Stimulated activated CD8-positive, alpha-beta memory T cell treated with anti-CD3 and anti-CD28 coated beads, Interleukin-12 subunit alpha, Interleukin-12 subunit beta, amount 100 ng/mL, for 24 hours (primary cell): ENCODE results near the gene PCCA.

Experiments
- DNase-seq: peaks from one replicate; pipeline ENCODE4 v3.0.0-alpha.2; 2020; ENCODE audit errors: extremely low read depth

Gene PCCA

DNA sequence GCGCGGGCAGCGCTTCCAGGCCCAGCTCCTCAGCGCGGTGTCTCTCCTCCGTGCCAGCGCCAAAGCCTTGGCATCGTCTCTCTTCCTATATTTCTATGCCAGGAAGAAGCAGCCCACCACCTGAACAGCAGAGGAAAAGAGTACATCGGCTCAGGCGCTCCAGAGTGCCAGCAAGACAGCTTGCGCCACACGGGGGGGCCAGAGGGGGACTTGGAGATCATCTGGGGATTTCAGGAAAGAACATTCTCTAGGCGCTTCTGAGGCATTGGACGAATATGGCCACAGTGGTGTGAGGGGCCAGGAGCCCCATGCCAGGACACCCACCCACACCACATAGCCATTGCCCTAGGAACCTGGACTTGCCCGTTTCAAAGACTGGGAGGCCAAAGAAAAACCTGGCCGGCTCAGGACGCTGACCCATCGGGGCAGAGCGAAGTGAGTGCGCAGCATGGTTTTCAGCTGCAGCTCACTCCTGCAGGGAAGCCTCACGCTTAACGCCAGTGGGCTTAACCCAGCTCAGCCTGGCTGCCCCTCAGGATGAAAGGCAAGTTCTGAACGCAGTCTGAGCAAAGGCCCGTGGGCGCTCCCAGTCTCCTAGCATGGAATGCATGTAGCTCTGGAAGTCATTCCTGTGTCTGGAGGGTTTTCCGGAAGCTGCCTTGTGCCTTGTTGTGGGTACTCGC, 437.6 kb downstream of the PCCA start:
- DNase-seq, result no peak

DNA sequence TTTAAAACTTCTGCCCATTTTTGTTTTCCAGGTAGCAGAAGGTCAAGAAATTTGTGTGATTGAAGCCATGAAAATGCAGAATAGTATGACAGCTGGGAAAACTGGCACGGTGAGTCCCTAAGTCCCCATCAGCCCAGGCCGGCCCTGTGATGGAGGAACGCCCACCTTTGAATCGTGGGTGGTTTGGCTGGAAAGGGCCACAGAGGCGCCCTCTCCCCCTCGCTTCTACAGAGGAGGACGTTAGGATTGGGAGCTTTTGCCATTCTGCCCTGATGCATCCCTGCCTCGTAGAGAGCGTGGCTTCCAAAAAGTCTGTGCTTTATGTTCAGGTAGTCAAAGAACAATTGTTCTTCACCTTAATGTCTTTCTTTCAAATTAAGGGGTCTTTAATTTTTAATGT, 438.8 kb downstream of the PCCA start:
- no peak for DNase-seq

DNA sequence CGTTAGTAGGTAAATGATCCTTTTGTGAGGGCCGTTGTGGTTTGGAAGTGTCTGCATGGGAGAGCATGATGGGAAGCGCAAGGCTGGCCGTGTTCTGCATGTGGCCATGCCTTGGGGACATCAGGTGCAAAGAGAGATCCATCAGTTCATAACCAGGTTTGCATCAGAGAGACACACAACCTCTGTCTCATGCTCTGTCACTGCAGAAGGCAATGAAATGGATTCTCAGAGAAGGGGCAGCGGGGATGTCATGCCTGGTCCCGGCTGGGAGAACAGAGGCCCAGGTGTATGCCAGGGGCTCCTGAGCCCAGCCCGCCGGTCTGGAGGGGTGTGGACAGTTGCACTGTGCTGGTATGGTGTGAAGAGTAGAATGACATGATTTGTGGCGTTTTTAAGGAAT, 439.5 kb downstream of the PCCA start:
- DNase-seq, result no peak

DNA sequence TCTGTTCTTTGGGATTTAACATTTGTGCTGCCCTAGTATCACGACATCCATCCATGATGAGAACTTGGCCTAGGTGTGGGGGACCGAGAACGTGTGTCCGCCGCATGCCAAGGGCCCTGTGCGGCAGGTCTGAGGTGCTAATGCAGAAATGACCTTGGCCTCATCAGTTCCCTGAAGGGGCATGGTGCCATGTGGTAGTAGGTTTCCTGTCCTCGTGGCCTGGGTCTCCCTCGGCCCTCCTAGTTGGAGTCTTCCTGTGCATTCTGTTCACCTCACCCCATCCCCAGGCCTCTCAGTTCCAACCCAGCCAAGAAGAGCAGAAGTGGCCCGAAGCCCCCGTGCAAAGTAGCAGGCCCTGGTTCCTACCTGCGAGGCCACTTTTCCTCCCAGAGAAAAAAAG, 439.9 kb downstream of the PCCA start:
- DNase-seq, result no peak

DNA sequence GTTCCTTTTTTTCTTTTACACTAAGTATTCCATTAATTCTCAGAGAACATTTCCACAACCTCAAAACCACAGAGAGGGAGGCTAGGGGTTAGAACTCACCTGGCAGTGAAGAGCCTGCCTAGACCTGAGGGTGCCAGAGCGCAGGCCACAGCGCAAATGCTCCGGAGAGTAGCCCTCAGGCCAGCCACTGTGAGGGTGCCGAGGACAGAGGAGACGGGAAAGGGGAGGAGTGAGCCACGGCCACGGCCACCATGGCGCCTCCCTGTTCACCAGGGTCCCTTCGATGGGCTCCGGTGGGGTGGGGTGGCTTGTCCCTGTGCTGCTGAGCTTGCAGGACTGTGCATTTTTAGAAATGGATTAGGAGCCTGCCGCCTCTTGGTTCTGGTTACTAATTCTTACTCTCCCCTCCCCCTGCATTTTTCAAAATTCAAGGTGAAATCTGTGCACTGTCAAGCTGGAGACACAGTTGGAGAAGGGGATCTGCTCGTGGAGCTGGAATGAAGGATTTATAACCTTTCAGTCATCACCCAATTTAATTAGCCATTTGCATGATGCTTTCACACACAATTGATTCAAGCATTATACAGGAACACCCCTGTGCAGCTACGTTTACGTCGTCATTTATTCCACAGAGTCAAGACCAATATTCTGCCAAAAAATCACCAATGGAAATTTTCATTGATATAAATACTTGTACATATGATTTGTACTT, 440.9 kb downstream of the PCCA start:
- DNase-seq, result no peak

DNA sequence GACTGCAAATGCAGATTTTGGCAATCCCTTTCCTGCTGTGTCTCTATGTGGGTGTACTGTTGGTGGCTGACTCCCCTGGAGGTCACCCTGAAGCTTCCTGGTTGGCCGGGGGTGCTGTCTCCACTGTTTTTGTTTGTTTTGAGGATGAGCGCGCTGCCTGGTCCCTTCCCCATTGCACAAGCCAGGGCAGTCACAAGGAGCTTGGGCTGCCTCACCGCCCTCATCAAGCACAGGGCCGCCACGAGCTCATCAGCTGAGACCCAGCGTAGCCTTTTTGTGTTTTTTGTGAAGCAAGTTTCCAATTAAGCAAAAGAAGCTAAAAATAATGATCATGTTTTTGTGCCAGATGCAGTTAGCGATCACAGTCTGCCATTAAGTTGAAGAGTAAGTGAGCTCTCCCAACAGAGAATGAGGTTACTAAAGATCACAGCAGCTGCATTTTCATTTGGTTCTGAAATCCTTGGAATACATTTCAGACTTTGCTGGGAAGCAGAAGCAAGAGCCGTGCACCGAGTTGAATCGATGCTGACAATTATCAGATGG, 441.8 kb downstream of the PCCA start:
- DNase-seq, result no peak

DNA sequence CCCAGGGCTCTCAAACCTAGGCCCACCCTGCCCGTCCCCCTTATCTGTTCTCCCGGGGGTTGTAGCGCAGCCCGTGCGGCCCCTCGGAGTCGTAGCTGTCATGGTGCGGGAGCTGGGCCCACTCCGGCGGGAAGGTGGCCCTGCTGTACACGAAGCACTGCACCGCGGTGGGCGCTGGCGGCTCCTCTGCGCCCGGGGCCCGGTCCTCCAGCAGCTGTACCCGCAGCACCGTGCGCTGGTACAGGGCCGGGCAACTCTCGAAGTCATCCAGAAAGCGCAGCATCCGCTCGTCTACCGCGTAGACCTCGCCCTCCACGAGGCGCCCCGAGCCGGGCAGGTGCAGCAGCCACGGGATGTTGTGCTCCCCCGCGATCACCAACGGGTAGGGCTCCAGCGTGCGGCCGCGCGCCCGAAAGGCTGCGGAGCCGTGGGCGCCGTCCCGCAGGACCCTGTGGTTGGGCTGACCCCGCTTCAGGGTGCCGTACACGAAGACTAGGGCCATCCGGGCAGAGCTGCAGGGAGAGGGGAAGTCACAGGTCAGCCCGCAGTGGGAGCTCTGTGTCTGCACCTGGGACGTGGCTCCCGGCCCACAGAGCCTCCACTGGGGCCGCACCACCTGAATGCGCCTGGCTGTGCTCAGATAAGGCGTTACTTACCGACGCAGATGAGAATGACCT, 443.3 kb downstream of the PCCA start:
- DNase-seq, result no peak

DNA sequence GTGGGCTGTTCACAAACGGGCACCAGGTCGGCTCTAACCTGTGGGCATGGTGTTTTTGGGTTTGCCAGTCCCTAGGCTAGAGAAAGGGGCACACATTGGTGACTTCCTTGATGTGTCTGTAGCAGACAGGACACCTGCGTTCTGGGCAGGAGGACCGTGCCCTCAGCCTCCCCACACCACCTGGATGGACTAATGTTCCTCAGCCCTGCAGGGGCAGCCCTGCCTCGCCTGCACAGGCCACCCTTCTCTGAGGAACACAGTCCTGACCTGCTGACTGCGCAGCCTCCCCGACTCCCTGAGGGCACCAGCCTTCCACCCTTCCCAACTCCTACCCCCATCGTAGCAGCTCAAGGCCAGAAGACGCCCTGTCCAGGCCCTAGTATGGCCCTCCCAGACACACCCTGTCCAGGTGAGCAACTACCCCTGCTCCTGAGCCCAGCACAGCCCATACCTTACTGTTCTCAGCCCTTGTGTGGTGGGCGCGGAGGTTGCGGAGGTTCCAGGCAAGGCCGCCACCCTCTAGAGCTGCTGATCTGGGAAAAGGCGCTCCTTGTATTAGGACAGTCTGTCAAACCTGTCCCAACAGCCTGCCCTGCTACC, 444.0 kb downstream of the PCCA start:
- no peak for DNase-seq

DNA sequence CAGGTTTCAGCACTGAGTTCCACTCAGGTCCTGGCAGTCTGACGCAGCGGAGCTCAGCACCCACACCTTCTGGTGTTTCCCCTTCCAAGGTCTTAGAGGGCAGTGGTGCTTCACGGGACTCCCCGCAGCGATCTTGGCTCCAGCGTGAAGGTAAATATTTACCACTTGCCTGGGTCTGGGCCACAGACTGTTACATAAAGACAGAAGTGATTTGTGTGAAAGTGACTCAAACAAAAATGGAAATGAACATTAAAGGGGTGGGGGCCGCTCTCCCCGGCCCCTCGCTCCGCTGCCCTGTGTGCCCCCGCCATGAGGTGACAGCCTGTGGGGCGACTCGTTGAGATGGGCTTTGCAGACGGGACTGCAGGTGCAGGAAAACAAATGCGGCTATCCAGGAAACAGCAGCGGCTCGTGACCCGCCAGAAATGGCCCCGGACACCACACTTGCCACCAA, 444.7 kb downstream of the PCCA start:
- DNase-seq, result no peak

DNA sequence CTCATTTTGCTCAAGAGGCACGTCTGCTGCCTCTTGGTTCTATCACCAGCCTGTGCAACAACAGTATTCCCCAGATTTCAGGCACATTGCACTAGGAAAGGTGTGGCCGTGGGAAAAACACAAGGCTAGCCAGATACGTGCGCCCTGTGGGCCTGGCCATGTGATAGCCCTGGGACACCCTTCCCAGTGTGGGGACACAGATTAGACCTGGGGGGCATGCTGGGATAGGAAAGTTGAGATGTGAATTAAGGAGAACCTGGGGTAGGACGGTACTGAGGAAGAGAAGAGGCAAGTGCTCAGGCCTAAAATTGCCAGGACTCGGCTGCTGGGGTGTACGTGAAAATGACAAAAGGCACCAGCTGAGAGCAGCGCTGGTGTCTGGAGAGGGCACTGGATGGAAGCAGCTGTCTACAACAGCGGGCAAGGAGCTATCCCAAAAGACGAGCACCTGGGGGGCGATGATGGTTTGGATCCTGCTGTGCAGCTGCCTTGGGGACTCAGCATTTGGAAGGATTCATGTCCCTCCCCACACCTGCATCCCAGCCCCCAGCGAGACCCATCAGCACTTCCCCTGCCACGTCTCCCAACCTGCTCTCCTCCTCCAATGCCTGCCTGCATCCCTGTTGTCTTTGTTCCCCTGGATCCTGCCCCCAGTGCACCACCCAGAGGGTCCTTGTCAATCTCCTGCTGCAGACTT, 445.4 kb downstream of the PCCA start:
- no peak for DNase-seq

DNA sequence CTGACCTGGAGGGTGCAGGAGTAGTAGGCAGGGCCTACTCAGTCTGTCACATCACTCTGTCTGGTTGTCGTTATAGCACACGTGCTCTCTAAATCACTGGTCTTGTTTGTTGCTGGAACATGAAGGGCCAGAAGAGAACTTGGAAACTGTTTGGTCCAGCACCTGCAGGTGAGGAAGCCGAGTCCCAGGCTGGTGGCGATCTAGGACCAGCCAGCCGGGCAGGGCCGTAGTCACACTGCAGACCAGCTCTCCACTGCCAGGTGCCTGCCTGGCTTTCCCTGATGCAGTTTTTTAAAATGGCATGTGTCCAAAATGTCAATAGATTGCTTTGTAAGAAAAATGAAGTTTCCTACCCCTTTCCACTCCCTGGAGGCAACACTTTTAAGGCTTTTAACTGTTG, 446.0 kb downstream of the PCCA start:
- DNase-seq, result no peak

DNA sequence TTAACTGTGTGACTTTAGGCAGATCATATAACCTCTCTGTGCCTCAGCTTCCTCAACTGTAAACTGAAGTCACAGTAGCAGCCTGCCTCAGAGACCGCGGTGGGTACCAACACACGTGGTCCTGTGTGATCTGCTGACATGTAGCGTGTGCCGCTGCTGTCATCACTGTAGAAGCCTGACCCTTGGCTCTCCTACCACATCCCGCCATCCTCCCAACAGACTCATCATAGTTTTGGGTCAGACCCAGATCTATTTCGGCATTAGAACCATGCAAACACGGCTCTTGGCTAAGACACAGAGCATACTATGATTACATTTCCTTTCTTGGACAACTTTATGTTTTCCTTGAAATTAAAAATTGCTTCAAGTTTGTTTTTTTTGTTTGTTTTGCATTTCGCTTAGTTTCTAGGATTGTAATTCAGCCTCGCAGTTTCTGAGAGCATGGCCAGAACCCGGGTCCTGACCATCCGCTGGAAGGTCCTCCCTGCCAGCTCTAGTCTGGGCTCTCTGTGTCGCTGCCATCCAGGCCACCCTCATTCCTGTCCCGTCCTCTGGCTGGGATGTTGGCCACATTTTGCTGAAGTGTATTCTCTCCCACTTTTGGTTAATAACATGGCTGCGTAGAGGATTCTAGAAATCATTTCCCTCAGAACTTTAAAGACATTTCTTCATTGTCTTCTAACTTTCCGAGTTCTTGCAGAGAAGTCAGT, 446.7 kb downstream of the PCCA start:
- DNase-seq, result no peak

DNA sequence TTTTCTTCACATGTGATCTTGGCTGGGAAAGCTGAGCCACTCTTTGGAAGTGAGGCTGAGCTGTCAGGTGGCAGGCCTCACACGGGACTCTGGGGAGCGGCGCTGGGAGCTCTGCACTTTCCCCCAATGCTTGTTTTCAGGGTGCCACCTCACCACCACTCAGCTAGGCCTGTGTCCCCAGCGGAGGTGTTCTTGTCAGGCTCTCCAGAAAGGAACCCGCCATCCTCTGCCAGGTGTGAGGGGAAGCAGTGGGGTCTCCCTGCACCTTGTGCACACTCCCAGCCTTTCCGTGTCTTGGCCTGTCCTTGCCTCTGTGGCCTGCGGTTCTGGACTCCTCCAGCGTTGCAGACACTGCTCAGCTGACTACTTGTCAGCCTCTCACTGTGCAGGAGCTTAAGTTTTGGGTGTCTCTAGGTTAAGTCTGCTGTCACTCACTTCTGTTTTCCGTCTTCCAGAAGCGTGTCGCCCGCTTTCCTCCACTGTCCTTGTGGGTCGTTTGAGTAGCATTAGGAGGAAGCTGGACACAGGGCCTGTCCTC, 447.8 kb downstream of the PCCA start:
- no peak for DNase-seq

DNA sequence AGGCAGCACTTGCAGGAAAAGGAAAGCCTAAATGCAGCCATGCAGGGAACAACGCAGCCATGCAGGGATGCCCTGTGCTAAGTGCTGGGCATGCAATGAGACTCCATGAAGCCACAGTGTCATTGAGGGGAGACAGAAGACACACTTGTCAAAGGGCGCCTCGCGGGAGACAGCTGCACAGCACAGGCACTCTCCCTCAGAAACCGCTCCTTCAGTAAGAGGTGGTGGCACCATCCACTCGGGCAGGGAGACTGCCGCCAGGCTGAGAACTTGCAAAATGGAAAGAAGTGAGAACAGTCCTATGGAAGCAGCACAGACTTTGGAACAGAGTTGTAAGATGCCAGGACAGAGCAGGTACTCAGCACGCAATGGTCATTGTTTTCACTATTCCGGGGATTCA, 448.6 kb downstream of the PCCA start:
- DNase-seq, result no peak

DNA sequence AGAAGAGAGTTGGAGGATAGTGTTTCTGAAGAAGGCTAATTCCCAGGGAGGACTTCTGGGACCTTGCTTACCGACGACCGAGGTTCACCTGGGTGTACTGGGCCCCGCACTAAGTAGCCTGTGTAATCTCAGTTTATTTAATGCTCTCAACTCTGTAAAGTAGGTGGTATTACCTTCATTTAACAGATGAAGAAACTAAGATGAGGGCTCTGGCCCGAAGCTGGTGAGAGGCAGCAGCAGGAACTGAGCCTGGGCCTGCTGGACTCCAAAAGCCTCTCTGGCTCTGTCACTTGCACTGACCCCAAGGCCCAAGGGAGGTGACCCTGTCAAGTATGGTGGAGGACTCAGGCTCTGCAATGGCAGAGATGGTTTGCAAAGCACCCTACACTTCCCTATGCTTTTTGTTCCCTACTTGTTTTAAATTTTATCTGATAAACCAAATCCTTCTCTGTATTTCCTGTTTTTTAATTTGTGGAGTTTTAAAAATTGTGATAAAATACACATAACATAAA, 449.1 kb downstream of the PCCA start:
- DNase-seq, result no peak

DNA sequence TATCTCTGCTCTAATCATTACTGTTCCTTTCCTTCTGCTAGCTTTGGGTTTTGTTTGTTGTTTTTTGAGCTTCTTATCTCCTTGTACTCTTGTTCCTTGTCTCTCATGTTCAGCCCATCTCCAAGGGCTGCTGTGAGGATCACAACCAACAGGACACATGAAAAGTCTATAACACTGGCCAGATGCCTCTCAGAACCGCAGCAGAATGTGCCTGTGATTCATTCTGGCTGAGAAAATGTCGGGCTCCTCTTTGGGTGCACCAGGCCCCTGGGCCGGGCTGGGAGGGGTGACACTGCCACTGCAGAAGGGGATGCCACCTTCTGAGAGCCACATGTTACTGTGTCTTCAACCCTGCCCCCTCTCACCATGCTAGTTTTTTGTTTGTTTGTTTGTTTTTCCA, 451.7 kb downstream of the PCCA start:
- DNase-seq, result no peak

DNA sequence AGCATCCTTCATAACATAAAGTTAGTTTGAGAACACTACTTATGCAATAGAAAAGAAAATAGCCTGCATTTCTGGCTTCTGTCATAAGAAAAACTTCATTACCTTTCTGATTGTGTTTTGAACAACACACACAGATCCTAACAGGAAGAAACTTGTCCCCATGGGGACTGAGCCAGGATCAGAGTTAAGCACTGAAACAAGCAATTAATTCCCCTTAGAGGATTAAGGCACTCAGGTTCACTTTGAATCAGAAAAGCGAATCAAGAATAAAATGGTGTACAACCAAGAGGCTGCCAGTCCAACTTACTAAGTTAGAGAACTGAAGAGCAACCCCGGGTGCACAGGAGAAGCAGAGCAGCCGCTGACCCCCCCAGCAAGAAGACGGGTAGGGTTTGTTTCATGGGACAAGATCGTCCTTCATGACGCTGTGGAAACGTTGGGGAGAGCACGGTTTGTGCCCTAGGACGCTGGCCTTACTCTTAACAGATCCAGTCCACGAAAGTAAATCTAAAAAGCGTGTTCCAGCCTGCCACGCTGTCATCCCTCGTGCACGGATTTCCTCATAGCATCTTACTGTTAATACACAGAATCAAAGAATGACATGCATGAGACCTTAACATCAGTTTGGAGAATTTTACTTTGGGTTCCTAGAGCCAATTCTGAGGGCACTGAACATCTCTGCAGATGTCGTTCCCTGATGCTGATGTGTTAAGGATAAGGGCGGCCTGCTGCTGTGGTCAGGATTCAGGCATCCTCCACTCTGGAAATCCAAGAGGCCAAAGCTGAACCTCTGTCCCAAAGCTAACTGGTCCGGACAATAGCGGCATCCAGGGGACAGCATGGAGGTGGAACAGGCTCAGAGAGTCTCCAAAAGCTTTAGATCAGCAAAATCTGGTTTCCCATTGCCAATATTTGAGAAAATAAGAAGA, 453.3 kb downstream of the PCCA start:
- DNase-seq, result no peak

DNA sequence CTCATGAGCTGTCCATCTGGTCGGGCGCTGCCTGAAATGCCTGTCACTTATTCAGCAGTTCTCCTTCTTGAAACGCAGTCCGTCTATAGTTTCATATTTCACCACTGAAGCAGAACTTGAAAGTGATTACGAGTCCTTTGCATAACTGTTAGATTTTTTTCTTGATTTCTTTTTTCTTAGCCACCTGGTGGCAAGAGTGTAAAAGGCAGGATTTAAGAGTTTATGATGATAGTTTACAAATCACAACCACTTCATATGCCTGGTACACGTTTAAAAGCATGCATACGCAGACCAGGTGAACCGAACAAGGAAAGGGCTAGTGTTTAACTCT, 453.9 kb downstream of the PCCA start:
- DNase-seq, result no peak

DNA sequence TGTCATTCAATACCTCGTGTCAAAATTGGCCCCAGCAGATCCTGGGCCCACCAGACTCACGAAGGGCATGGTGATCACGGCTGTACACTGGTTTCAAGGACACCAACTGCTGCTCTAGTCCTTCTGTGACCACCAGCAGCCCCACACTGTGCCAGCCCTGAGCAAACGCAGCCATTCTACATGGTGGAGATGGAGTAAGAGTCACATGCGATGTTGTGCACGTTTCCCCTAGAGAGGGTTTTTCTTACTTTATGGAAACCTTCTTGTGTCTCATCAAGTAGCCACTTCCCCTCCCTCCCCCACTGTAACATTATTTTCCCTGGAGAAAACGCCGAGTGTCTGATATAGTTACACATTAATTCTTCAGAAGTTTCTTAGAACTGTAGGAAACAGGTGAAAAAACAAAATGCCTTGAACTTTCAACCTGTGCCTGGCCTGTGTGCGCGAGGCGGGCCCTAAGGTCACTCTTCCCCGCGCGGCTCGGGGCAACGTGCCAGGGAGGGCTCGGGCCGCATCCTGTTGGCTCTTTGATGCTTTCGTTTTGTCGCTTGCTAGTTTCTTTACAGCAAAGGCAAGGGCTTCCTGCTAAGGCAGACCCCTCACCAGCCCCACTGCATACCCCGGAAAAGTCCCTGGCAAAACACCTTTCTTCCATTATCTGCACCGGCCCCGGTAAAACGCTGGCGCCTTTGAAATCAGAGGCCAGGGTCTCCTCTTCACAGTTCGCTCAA, 455.1 kb downstream of the PCCA start:
- DNase-seq, result no peak
